ENCODE results near the gene TAS2R38. TPM values are rescaled to one million over a fixed set of nuclear protein-coding genes. Genes with fewer than 3 reads are reported as not detected.

Gene TAS2R38
- total RNA-seq, 4 donors from 2014 or later: not detected

GRCh38 chr7:141999058-141999623, 25.6 kb upstream of the TAS2R38 start:
- H3K9me3 ChIP-seq: no peaks in the 10 kb centered on the region
- no peak overlapping the region for H3K4me3 ChIP-seq
- H3K27ac ChIP-seq: no peak overlapping the region
- H3K27me3 ChIP-seq: no peaks in the 10 kb centered on the region
- no peaks in the 10 kb centered on the region for H3K36me3 ChIP-seq
- TF ChIP-seq CTCF (IDR thresholded peaks at IDR 0.05): no peak
- TF ChIP-seq POLR2A (IDR thresholded peaks at IDR 0.05): no peak
- TF ChIP-seq EP300 (IDR thresholded peaks at IDR 0.05): no peak
- DNase-seq (ENCODE audit: low spot score in 2 of 2): no peak
- 49 to 57% methylated on average over 4 of the region's 4 CpGs for WGBS, 2 donors
- no peaks in the 10 kb centered on the region for H3K4me1 ChIP-seq

- 79 to 87% methylated on average over 1 of the region's 1 CpG for WGBS, 2 donors
Measured at GRCh38 chr7:141993354-141993753, 19.8 kb upstream of the TAS2R38 start.

GRCh38 chr7:141992688-141993087, 19.1 kb upstream of the TAS2R38 start:
- DNase-seq (ENCODE audit: low spot score in 2 of 2): no peak
- Histone ChIP-seq H3K9me3 (no peaks in the 10 kb centered on the region), H3K4me1 (no peaks in the 10 kb centered on the region), H3K4me3 (no peak overlapping the region), H3K36me3 (no peaks in the 10 kb centered on the region), H3K27me3 (no peaks in the 10 kb centered on the region), H3K27ac (no peak overlapping the region)
- 63 to 77% methylated on average over 4 of the region's 4 CpGs for WGBS, 2 donors
- TF ChIP-seq CTCF (IDR thresholded peaks at IDR 0.05) (no peak), EP300 (IDR thresholded peaks at IDR 0.05) (no peak), POLR2A (IDR thresholded peaks at IDR 0.05) (no peak)

More at GRCh38 chr7:141993354-141993753, 19.8 kb upstream of the TAS2R38 start:
- Histone ChIP-seq H3K27me3 (no peaks in the 10 kb centered on the region), H3K27ac (no peak overlapping the region), H3K4me1 (no peaks in the 10 kb centered on the region), H3K4me3 (no peak overlapping the region), H3K36me3 (no peaks in the 10 kb centered on the region), H3K9me3 (no peaks in the 10 kb centered on the region)
- DNase-seq (ENCODE audit: low spot score in 2 of 2): no peak
- TF ChIP-seq POLR2A (IDR thresholded peaks at IDR 0.05): no peak
- no peak for TF ChIP-seq CTCF (IDR thresholded peaks at IDR 0.05)
- TF ChIP-seq EP300 (IDR thresholded peaks at IDR 0.05): no peak

GRCh38 chr7:141992156-141992555, 18.6 kb upstream of the TAS2R38 start:
- H3K4me1 ChIP-seq: no peaks in the 10 kb centered on the region
- H3K4me3 ChIP-seq: no peak overlapping the region
- H3K27me3 ChIP-seq: no peaks in the 10 kb centered on the region
- H3K27ac ChIP-seq: no peak overlapping the region
- H3K9me3 ChIP-seq: no peaks in the 10 kb centered on the region
- no peaks in the 10 kb centered on the region for H3K36me3 ChIP-seq
- no peak for TF ChIP-seq CTCF (IDR thresholded peaks at IDR 0.05)
- no peak for TF ChIP-seq EP300 (IDR thresholded peaks at IDR 0.05)
- TF ChIP-seq POLR2A (IDR thresholded peaks at IDR 0.05): no peak
- WGBS, 2 donors: 64 to 90% methylated on average over 2 of the region's 2 CpGs
- no peak for DNase-seq (ENCODE audit: low spot score in 2 of 2)

GRCh38 chr7:141991140-141991539, 17.6 kb upstream of the TAS2R38 start:
- Histone ChIP-seq H3K36me3 (no peaks in the 10 kb centered on the region), H3K4me3 (no peak overlapping the region), H3K27ac (no peak overlapping the region), H3K4me1 (no peaks in the 10 kb centered on the region), H3K27me3 (no peaks in the 10 kb centered on the region), H3K9me3 (no peaks in the 10 kb centered on the region)
- WGBS, 2 donors: 79 to 90% methylated on average over 6 of the region's 6 CpGs
- DNase-seq (ENCODE audit: low spot score in 2 of 2): no peak
- TF ChIP-seq POLR2A (IDR thresholded peaks at IDR 0.05) (no peak), CTCF (IDR thresholded peaks at IDR 0.05) (no peak), EP300 (IDR thresholded peaks at IDR 0.05) (no peak)
